ENCODE results near the gene FOXI1.

The FOXI1 gene

GRCh38 chr5:170154297-170154696 lies 48.6 kb downstream of the FOXI1 start:
- no peak for DNase-seq

- DNase-seq = no peak
Measured at GRCh38 chr5:170154744-170155143, 49.0 kb downstream of the FOXI1 start.

GRCh38 chr5:170155771-170156170 lies 50.1 kb downstream of the FOXI1 start:
- no peak for DNase-seq

- no peak for DNase-seq
Measured at GRCh38 chr5:170159101-170159698, 53.5 kb downstream of the FOXI1 start.

All from Kasumi-1 (cell line).